HepG2 (cell line): ENCODE data around the gene LLGL1. TPM values are rescaled to one million over a fixed set of nuclear protein-coding genes. Genes with fewer than 3 reads are reported as not detected.

Source experiments
- BRCA1 ChIP-seq: sonication (generic); formaldehyde crosslinking; IDR thresholded peaks from 2 replicates; pipeline ENCODE4 v1.4.0; 2020; ENCODE audit warnings: missing genetic modification reagents
- CREB1 ChIP-seq, 2 experiments: fragments of 450-650 bp in 1 of 2; IDR thresholded peaks; 2 replicates each; pipeline ENCODE4 v1.6.1; 2016 to 2017; ENCODE audit warnings: control low read depth in 1 of 2, mild to moderate bottlenecking in 1 of 2, missing compliant biosample characterization in 1 of 2, missing genetic modification characterization in 1 of 2
- GRHL1 ChIP-seq: sonication (generic); formaldehyde crosslinking; conservative IDR thresholded peaks from 2 replicates; pipeline ENCODE4 v1.8.0; 2022; ENCODE audit warnings: missing genetic modification reagents
- HNRNPK ChIP-seq: fragments of 200-400 bp; formaldehyde crosslinking; IDR thresholded peaks from 2 replicates; pipeline ENCODE4 v1.6.1; 2018; ENCODE audit warnings: low read length, low read depth, moderate library complexity, mild to moderate bottlenecking; ENCODE audit not compliant: poor library complexity, severe bottlenecking
- MYC ChIP-seq: sonication (generic); formaldehyde crosslinking; IDR thresholded peaks from 2 replicates; pipeline ENCODE4 v1.9.0; 2021; ENCODE audit warnings: missing genetic modification reagents, borderline replicate concordance
- NR3C1 ChIP-seq: sonication (generic); formaldehyde crosslinking; IDR thresholded peaks from 2 replicates; pipeline ENCODE4 v1.4.0; 2020; ENCODE audit warnings: missing genetic modification reagents
- PLSCR1 ChIP-seq: sonication (generic); formaldehyde crosslinking; IDR thresholded peaks from 2 replicates; pipeline ENCODE4 v1.5.0; 2020; ENCODE audit warnings: missing genetic modification reagents, mild to moderate bottlenecking, borderline replicate concordance
- RBFOX2 ChIP-seq: fragments of 200-400 bp; formaldehyde crosslinking; IDR thresholded peaks from 2 replicates; pipeline ENCODE4 v1.6.1; 2017; ENCODE audit warnings: low read depth, mild to moderate bottlenecking, low read length
- RBM39 ChIP-seq: fragments of 200-400 bp; formaldehyde crosslinking; IDR thresholded peaks from one replicate; pipeline ENCODE4 v1.6.1; 2018; ENCODE audit warnings: antibody characterized with exemption, mild to moderate bottlenecking, low read depth, low read length; ENCODE audit not compliant: poor library complexity, severe bottlenecking
- SOX13 ChIP-seq, 3 experiments: fragments of 450-650 bp in 1 of 3; sonication (generic) in 1 of 3; formaldehyde crosslinking in 1 of 3; IDR thresholded peaks in 2 of 3; conservative IDR thresholded peaks in 1 of 3; 2 replicates each; pipeline versions ENCODE4 v1.5.0 to v1.6.1; 2016 to 2020; ENCODE audit warnings: antibody characterized with exemption in 1 of 3, mild to moderate bottlenecking in 1 of 3, missing compliant biosample characterization in 1 of 3, missing genetic modification reagents in 1 of 3, moderate library complexity in 1 of 3
- TBX2 ChIP-seq: sonication (generic); formaldehyde crosslinking; IDR thresholded peaks from 2 replicates; pipeline ENCODE4 v1.5.0; 2020; ENCODE audit warnings: missing genetic modification reagents, mild to moderate bottlenecking, borderline replicate concordance
- TFAP4 ChIP-seq: sonication (generic); IDR thresholded peaks from 2 replicates; pipeline ENCODE4 v1.6.1; 2016; ENCODE audit warnings: low read depth, borderline replicate concordance
- ZNF318 ChIP-seq: sonication (generic); formaldehyde crosslinking; IDR thresholded peaks from 2 replicates; pipeline ENCODE4 v1.4.0; 2020; ENCODE audit warnings: mild to moderate bottlenecking, missing genetic modification reagents
- ZNF558 ChIP-seq: sonication (generic); formaldehyde crosslinking; IDR thresholded peaks from 2 replicates; pipeline ENCODE4 v1.9.0; 2022; ENCODE audit warnings: mild to moderate bottlenecking, missing genetic modification reagents, borderline replicate concordance
- ZNF768 ChIP-seq: sonication (generic); formaldehyde crosslinking; IDR thresholded peaks from 2 replicates; pipeline ENCODE4 v1.4.0; 2020; ENCODE audit warnings: missing genetic modification reagents
- ZNF784 ChIP-seq: sonication (generic); formaldehyde crosslinking; IDR thresholded peaks from 2 replicates; pipeline ENCODE4 v1.5.1; 2020; ENCODE audit warnings: missing genetic modification reagents, mild to moderate bottlenecking, borderline replicate concordance
- polyA plus RNA-seq, 8 experiments: library from polyadenylated mRNA; depleted of rRNA in 3 of 8; stranded (reverse) in 7 of 8; unstranded in 1 of 8; fragments of >200 nt; fragmentation: Illumina TruSeq in 4 of 8; extraction: Trizol in 4 of 8; gene quantifications; 2 replicates each; pipeline versions ENCODE4 v1.2.1 to v1.2.3, GENCODE V29; 2011 to 2016; ENCODE audit warnings: low read depth in 4 of 8, missing spikeins in 1 of 8, mixed read lengths in 1 of 8; ENCODE audit not compliant: insufficient read depth in 1 of 8
- total RNA-seq, 5 experiments: library from RNA; depleted of rRNA; stranded (reverse); fragments of >200 nt; fragmentation: Illumina TruSeq; extraction: Trizol; gene quantifications; 2 replicates each; pipeline ENCODE4 v1.2.3, GENCODE V29; 2016; ENCODE audit warnings: low read depth in 1 of 5

LLGL1 gene
- total and polyA plus RNA-seq, 2 of the 13 experiments (the other 11 are each of a cell fraction or from before 2014, with no cell fraction given): 15.0 to 15.3 TPM

- 0 out of 2 replicates have a peak, but pooled peaks have one; percentile 42 for TF ChIP-seq SOX13 (IDR thresholded peaks at IDR 0.05)
- TF ChIP-seq SOX13 (CRISPR knock-in tag; conservative IDR thresholded peaks at IDR 0.05 in 1 of 2, IDR thresholded peaks at IDR 0.05 in 1 of 2): peak in 1 of 2 experiments; percentile 86; a peak in 2 of 4 replicates
- TF ChIP-seq HNRNPK: no peak
- TF ChIP-seq NR3C1: no peak
- no peak for TF ChIP-seq ZNF558
- 0 out of 2 replicates have a peak, but pooled peaks have one; percentile 19 for TF ChIP-seq RBFOX2
- TF ChIP-seq TFAP4: no peak
- no peak for TF ChIP-seq GRHL1 (CRISPR knock-in tag)
- no peak for TF ChIP-seq RBM39
- TF ChIP-seq ZNF768: no peak
- TF ChIP-seq PLSCR1: no peak
- TF ChIP-seq TBX2 (CRISPR knock-in tag): no peak
- TF ChIP-seq ZNF318: no peak
- no peak for TF ChIP-seq ZNF784 (CRISPR knock-in tag)
- no peak for TF ChIP-seq CREB1 (IDR thresholded peaks at IDR 0.05)
- TF ChIP-seq CREB1 (CRISPR knock-in tag; IDR thresholded peaks at IDR 0.05): no peak
- no peak for TF ChIP-seq MYC (CRISPR knock-in tag)
- no peak for TF ChIP-seq BRCA1
These were observed 38.2 kb upstream of the LLGL1 start (continued) for GRCh38 chr17:18187226-18187625.
